Endothelial cell of umbilical vein (primary cell): Measurements from ENCODE around the gene MVD. TPM values are rescaled to one million over a fixed set of nuclear protein-coding genes. Genes with fewer than 3 reads are reported as not detected.

Source experiments
- BruUV-seq: library from RNA; stranded (reverse); fragments of 400-500 nt; replicated peaks from 2 replicates; lab custom pipeline; 2021; lab: Mats Ljungman, UMichigan
- CTCF ChIA-PET: fragments of 300-600, 350-600 bp; sonication (Branson Sonifier 250); formaldehyde crosslinking; loops from one replicate; lab custom pipeline; 2021; ENCODE audit warnings: antibody characterized with exemption, inconsistent platforms; lab: Charles Lee
- POLR2A ChIA-PET: fragments of 300-600, 350-600 bp; sonication (Branson Sonifier 250); formaldehyde crosslinking; loops from one replicate; lab custom pipeline; 2021; ENCODE audit warnings: antibody characterized with exemption, inconsistent platforms; lab: Charles Lee
- DNase-seq: peaks from one replicate; pipeline ENCODE4 v3.0.0-alpha.2; 2011; ENCODE audit warnings: low read depth, low spot score
- FAIRE-seq: peaks from 2 replicates; lab custom pipeline; 2011; peaks lifted over from hg19 to GRCh38; lab: Jason Lieb, UNC
- H2AFZ ChIP-seq: 2 replicates; pipeline ENCODE4 v1.6.0; 2012; ENCODE audit warnings: low read depth, low read length, control low read depth, inconsistent platforms
- H3K27ac ChIP-seq: 2 replicates; pipeline ENCODE4 v1.5.1; 2011; ENCODE audit warnings: low read depth, mild to moderate bottlenecking, control low read depth, low read length, moderate library complexity; ENCODE audit not compliant: insufficient read depth
- H3K27me3 ChIP-seq, 2 experiments: 2 replicates each; pipeline versions ENCODE4 v1.6.0 to v1.6.1; 2011; ENCODE audit warnings: low read length in 2 of 2, mixed read lengths in 1 of 2; ENCODE audit not compliant: control insufficient read depth in 2 of 2, insufficient read depth in 2 of 2
- H3K36me3 ChIP-seq, 2 experiments: 2 replicates in 1 of 2; 3 replicates in 1 of 2; pipeline ENCODE4 v1.5.1; 2011; ENCODE audit warnings: low read length in 2 of 2, mild to moderate bottlenecking in 1 of 2, moderate library complexity in 1 of 2; ENCODE audit not compliant: control insufficient read depth in 2 of 2, insufficient read depth in 2 of 2; ENCODE audit errors: extremely low read depth in 1 of 2
- H3K4me1 ChIP-seq: 3 replicates; pipeline ENCODE4 v1.5.1; 2011; ENCODE audit warnings: mild to moderate bottlenecking, low read length; ENCODE audit not compliant: control insufficient read depth, insufficient read depth; ENCODE audit errors: extremely low read depth
- H3K4me2 ChIP-seq: 2 replicates; pipeline ENCODE4 v1.6.1; 2011; ENCODE audit warnings: low read length, control low read depth, mixed read lengths; ENCODE audit not compliant: insufficient read depth
- H3K4me3 ChIP-seq, 3 experiments: fragments of 200-600 bp in 1 of 3; sonication (generic), shearing (Covaris generic) in 1 of 3; replicated peaks in 1 of 3; 2 replicates each; pipeline ENCODE4 v1.5.1; 2011 to 2016; ENCODE audit warnings: control low read depth in 3 of 3, low read length in 3 of 3, mild to moderate bottlenecking in 2 of 3, inconsistent platforms in 1 of 3, low read depth in 1 of 3, moderate library complexity in 1 of 3; ENCODE audit not compliant: insufficient read depth in 1 of 3
- H3K79me2 ChIP-seq: 2 replicates; pipeline ENCODE4 v1.6.0; 2012; ENCODE audit warnings: low read length, inconsistent platforms; ENCODE audit not compliant: control insufficient read depth, insufficient read depth
- H3K9ac ChIP-seq: replicated peaks from 2 replicates; pipeline ENCODE3; 2011; ENCODE audit warnings: low read length, control low read depth; ENCODE audit not compliant: insufficient read depth; ENCODE audit errors: extremely low read depth
- H3K9me1 ChIP-seq: replicated peaks from 3 replicates; pipeline ENCODE4 v1.6.0; 2011; ENCODE audit warnings: mild to moderate bottlenecking, low read length; ENCODE audit not compliant: control insufficient read depth, insufficient read depth; ENCODE audit errors: extremely low read depth
- H3K9me3 ChIP-seq: replicated peaks from 2 replicates; pipeline ENCODE4 v1.5.1; 2012; ENCODE audit warnings: low read length, inconsistent platforms; ENCODE audit not compliant: control insufficient read depth, insufficient read depth
- H4K20me1 ChIP-seq: replicated peaks from 2 replicates; pipeline ENCODE3; 2011; ENCODE audit warnings: mild to moderate bottlenecking, low read length; ENCODE audit not compliant: control insufficient read depth, insufficient read depth; ENCODE audit errors: extremely low read depth
- CTCF ChIP-seq, 2 donors: IDR thresholded peaks; 1 replicate in 1 of 2; 2 replicates in 1 of 2; pipeline ENCODE4 v1.5.1; 2011; ENCODE audit warnings: low read length in 2 of 2, mild to moderate bottlenecking in 2 of 2, moderate library complexity in 2 of 2, control low read depth in 1 of 2, inconsistent platforms in 1 of 2, low read depth in 1 of 2; ENCODE audit not compliant: insufficient read depth in 1 of 2; ENCODE audit errors: extremely low read depth in 1 of 2
- EZH2 ChIP-seq: IDR thresholded peaks from 2 replicates; pipeline ENCODE4 v1.6.1; 2012; ENCODE audit warnings: borderline replicate concordance, low read depth, mild to moderate bottlenecking, moderate library complexity, low read length, inconsistent platforms; ENCODE audit not compliant: severe bottlenecking
- FOS ChIP-seq: IDR thresholded peaks from 2 replicates; pipeline ENCODE4 v1.6.1; 2011; ENCODE audit warnings: mild to moderate bottlenecking, low read length, moderate library complexity, borderline replicate concordance; ENCODE audit not compliant: insufficient read depth
- GATA2 ChIP-seq: IDR thresholded peaks from 2 replicates; pipeline ENCODE4 v1.7.0; 2011; ENCODE audit warnings: low read depth, mild to moderate bottlenecking, moderate library complexity, mixed read lengths, low read length; ENCODE audit not compliant: insufficient read length, insufficient read depth
- JUN ChIP-seq: IDR thresholded peaks from 2 replicates; pipeline ENCODE4 v1.6.1; 2011; ENCODE audit warnings: borderline replicate concordance, low read depth; ENCODE audit not compliant: insufficient read length, insufficient read depth
- MAX ChIP-seq: IDR thresholded peaks from 2 replicates; pipeline ENCODE4 v1.6.1; 2011; ENCODE audit not compliant: insufficient read depth, insufficient read length
- MYC ChIP-seq: IDR thresholded peaks from one replicate; pipeline ENCODE4 v1.6.1; 2011; ENCODE audit warnings: mild to moderate bottlenecking, low read depth, low read length
- POLR2A ChIP-seq: IDR thresholded peaks from 2 replicates; pipeline ENCODE4 v1.6.1; 2012; ENCODE audit warnings: low read depth, mild to moderate bottlenecking, control low read depth, low read length
- POLR2AphosphoS5 ChIP-seq: IDR thresholded peaks from 2 replicates; pipeline ENCODE4 v1.6.1; 2012; ENCODE audit warnings: low read depth, mild to moderate bottlenecking, control low read depth, low read length, moderate library complexity; ENCODE audit not compliant: insufficient read depth
- dilution Hi-C: fragments of 300-500 bp; cut with MboI; formaldehyde crosslinking; loops from one replicate; pipeline ENCODE4 v1.15.0; 2019; ENCODE audit warnings: low sequenced_read_pairs; ENCODE audit not compliant: extremely low pct_ligation_motif_present
- intact Hi-C: fragments of 100-400 bp; cut with micrococcal nuclease; formaldehyde crosslinking; loops from one replicate; pipeline ENCODE4 v1.10.0; 2022
- polyA plus RNA-seq, 4 experiments: library from polyadenylated mRNA; depleted of rRNA in 3 of 4; stranded (reverse) in 3 of 4; unstranded in 1 of 4; fragments of >200 nt; gene quantifications; 2 replicates each; pipeline versions ENCODE4 v1.2.1 to v1.2.3, GENCODE V29; 2011 to 2012; ENCODE audit warnings: missing spikeins in 1 of 4
- total RNA-seq: library from RNA; stranded (reverse); gene quantifications from 2 replicates; pipeline ENCODE4 v1.2.3, GENCODE V29; 2021

MVD gene
- total and polyA plus RNA-seq, 2 donors (not counting 3 experiments of a cell fraction or from before 2014, with no cell fraction given), result 64.4 to 142 TPM

- POLR2A ChIA-PET, result no interaction called here
- FAIRE-seq, result no peak
- no TSS peak for BruUV-seq
Observed at GRCh38 chr16:88649924-88650748, 12.8 kb downstream of the MVD start.

More at GRCh38 chr16:88649924-88650748, 12.8 kb downstream of the MVD start:
- no peak for DNase-seq
- Histone ChIP-seq H3K27ac (no peak overlapping the region), H3K27me3 (no peaks in the 10 kb centered on the region), H3K4me1 (peaks cover 13% of the 10 kb centered on the region), H4K20me1 (no peaks in the 10 kb centered on the region), H3K79me2 (no peaks in the 10 kb centered on the region), H3K9me1 (no peaks in the 10 kb centered on the region), H3K36me3 (peaks cover 0 to 6% of the 10 kb centered on the region in 2 experiments), H2AFZ (no peak overlapping the region), H3K4me2 (peak overlapping the region; percentile 9), H3K4me3 (peak overlapping the region; percentile 38 to 68 (median 55)), H3K9me3 (no peaks in the 10 kb centered on the region), H3K9ac (peak overlapping the region; percentile 24)
- CTCF ChIA-PET, result no interaction called here
- intact Hi-C loops (no loop called here), dilution Hi-C loops (no loop called here)
- TF ChIP-seq CTCF (IDR thresholded peaks at IDR 0.05; ENCODE audit: extremely low read depth in 1 of 2, insufficient read depth in 1 of 2, low read depth in 1 of 2, low read length in 2 of 2) (no peak), POLR2AphosphoS5 (no peak), JUN (no peak), MAX (no peak), MYC (no peak), EZH2 (no peak), GATA2 (no peak), POLR2A (no peak), FOS (no peak)
